Activated T-helper 2 cell treated with anti-CD3 and anti-CD28 coated beads, Interferon-gamma antibody, Interleukin-2, Interleukin-4, amounts not matched to agents 10 μg/mL and 5 μg/mL and 100 μg/mL, durations not matched to agents 14 hours and 24 hours and 36 hours (primary cell): ENCODE measurements around the gene SPATA18. TPM values are rescaled to one million over a fixed set of nuclear protein-coding genes. Genes with fewer than 3 reads are reported as not detected.

Source experiments
- DNase-seq: peaks from one replicate; pipeline ENCODE4 v3.0.0; 2021; ENCODE audit warnings: low spot score
- H3K27ac Mint-ChIP-seq: one replicate; pipeline ENCODE4 v1.8.0; 2021; ENCODE audit warnings: mixed read lengths
- H3K27me3 Mint-ChIP-seq: one replicate; pipeline ENCODE4 v1.8.0; 2021; ENCODE audit warnings: low read depth, mixed read lengths
- H3K36me3 Mint-ChIP-seq: one replicate; pipeline ENCODE4 v1.8.0; 2021; ENCODE audit warnings: low read depth, mixed read lengths
- H3K4me1 Mint-ChIP-seq: one replicate; pipeline ENCODE4 v1.8.0; 2021; ENCODE audit warnings: low read depth, mixed read lengths
- H3K4me3 Mint-ChIP-seq: one replicate; pipeline ENCODE4 v1.8.0; 2021; ENCODE audit warnings: low read depth, mild to moderate bottlenecking, moderate library complexity, mixed read lengths
- H3K9me3 Mint-ChIP-seq: one replicate; pipeline ENCODE4 v1.8.0; 2021; ENCODE audit warnings: mixed read lengths
- intact Hi-C: fragments of 100-400 bp; cut with micrococcal nuclease; formaldehyde crosslinking; loops from one replicate; pipeline ENCODE4 v1.15.1; 2023
- total RNA-seq: library from RNA; stranded (reverse); gene quantifications from 2 replicates; pipeline ENCODE4 v1.2.3, GENCODE V29; 2022

The SPATA18 gene
- total RNA-seq, 1 donor from 2014 or later = 0.16 TPM

DNA sequence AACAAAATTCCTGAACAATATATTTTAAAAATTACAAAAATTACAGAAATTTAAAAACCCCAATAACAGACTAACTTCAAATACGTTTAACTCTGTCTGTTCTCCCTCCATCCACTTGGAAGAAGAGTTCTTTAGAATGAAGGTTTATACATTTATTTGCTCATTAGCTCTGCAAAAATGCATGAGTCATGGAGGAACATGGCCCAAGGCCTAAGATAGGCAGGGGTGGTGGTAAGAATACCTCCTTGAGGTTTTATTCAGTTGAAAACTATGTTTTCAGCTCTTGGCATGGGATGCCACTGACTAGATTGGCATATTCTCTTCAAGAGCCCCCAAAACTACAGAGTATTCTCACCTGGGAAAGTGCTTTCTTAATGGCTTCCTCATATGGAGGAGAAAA, 22.1 kb upstream of the SPATA18 start:
- Mint-ChIP-seq H3K36me3 (peaks cover 24% of the 10 kb centered on the region), H3K4me1 (no peaks in the 10 kb centered on the region), H3K9me3 (no peaks in the 10 kb centered on the region), H3K27ac (no peak overlapping the region), H3K4me3 (no peak overlapping the region), H3K27me3 (no peaks in the 10 kb centered on the region)
- intact Hi-C loops = loop anchor here (5.0 kb wide), 1 partner anchor 132 kb away; no protein-coding TSS in a partner anchor
- DNase-seq = no peak

DNA sequence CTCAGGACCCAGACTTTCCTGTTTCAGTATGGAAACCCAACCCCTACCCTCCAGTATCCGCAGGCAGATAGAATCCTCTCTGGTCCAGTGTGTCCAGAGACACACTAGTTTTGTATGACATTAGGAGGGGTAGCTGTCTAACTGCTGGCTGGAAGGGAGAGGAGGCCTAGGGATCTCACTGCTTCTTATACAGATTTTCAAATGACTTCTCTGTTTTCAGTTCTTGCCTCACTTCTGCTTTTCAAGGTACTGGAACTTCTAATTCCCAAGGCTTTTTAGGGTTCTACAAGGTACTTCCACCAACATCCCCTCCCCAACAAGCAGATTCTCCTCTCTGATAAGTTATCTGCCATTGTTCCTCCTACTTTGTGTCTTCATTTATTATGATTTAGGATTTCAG, 19.1 kb upstream of the SPATA18 start:
- no peaks in the 10 kb centered on the region for H3K27me3 Mint-ChIP-seq
- H3K36me3 Mint-ChIP-seq = peaks cover 26% of the 10 kb centered on the region
- intact Hi-C loops = loop anchor here (10.0 kb wide), 1 partner anchor 683 kb away; no protein-coding TSS in a partner anchor
- DNase-seq = no peak
- no peaks in the 10 kb centered on the region for H3K9me3 Mint-ChIP-seq
- no peak overlapping the region for H3K4me3 Mint-ChIP-seq
- H3K27ac Mint-ChIP-seq = no peak overlapping the region
- H3K4me1 Mint-ChIP-seq = peaks cover 14% of the 10 kb centered on the region

DNA sequence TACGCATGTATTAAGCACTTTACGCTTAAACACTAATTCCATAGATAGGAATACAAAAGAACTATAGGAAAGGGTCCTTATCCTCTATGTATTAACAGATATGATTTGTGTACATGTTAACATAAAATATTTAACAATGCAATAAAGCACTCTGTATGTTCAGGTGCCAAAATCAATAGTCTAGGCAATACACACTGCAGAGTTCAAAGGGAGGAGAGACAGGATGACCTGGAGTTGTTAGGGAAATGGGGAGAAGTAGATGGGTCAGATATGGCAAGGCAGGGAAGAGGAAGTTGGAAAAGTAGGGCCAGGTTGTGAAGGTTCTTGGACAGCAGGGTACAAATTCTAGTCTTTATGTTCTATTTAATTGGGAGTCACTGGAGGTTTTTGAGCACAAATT, 15.9 kb upstream of the SPATA18 start:
- peaks cover 8% of the 10 kb centered on the region for H3K36me3 Mint-ChIP-seq
- intact Hi-C loops = loop anchor here (10.0 kb wide), 1 partner anchor 680 kb away; no protein-coding TSS in a partner anchor
- peaks cover 24% of the 10 kb centered on the region for H3K4me1 Mint-ChIP-seq
- peaks cover 10% of the 10 kb centered on the region for H3K27me3 Mint-ChIP-seq
- no peak overlapping the region for H3K4me3 Mint-ChIP-seq
- DNase-seq = no peak
- no peaks in the 10 kb centered on the region for H3K9me3 Mint-ChIP-seq
- no peak overlapping the region for H3K27ac Mint-ChIP-seq

DNA sequence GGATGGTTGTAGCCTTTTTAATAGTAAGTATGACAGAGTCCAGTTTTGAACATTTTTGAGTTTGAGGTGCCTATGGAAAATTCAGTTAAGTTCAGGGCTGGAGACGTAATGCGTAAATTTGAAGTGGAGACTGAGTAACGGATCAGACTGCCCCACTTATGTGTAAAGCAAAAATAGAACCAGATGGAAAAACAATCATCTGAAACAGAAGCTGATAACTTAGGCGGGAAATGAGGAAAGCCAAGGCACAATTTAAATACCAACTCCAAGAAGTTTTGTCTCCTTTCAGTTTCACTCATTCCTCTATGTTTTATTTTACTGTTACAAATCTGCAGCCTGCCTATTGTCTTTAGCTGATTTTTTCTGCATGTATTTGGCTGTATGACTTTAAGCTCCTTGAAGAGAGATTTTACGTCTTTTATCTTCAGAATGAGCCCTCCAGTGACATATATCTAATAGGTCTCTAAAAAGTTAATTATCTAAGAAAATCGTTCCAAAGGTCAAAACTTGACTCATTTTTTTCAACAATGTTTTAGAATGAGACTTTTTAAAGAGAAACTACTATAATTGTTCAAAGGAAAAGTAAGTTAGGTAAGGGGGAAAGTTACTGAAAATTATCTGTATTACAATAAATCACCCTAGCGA, 14.1 kb upstream of the SPATA18 start:
- DNase-seq = no peak
- H3K36me3 Mint-ChIP-seq = peaks cover 3% of the 10 kb centered on the region
- no peaks in the 10 kb centered on the region for H3K9me3 Mint-ChIP-seq
- H3K27ac Mint-ChIP-seq = peak overlapping the region; percentile 33
- peak overlapping the region; percentile 86 for H3K4me3 Mint-ChIP-seq
- peaks cover 24% of the 10 kb centered on the region for H3K4me1 Mint-ChIP-seq
- intact Hi-C loops = loop anchor here (10.0 kb wide), 1 partner anchor 678 kb away; no protein-coding TSS in a partner anchor
- peaks cover 24% of the 10 kb centered on the region for H3K27me3 Mint-ChIP-seq

DNA sequence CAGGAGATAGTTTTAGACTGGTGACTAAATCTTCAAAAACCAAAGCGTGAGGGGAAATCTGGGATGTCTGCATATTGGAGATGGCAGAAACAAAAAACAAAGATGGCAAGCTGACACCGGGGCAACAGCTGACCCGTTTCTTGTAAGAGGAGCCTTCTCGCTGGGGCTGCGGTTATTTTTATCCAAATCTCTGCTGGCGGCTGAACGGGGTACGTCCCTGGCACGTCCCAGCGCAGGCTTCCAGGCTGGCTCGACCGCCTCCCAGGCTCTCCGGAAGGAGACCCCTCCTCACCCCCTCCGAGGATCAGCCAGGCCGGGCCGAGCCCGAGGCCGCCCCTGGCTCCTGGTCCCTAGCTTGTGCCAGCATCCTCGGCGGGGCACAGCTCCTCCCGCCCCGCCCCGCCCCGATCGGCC, 13.4 kb upstream of the SPATA18 start:
- peaks cover 28% of the 10 kb centered on the region for H3K27me3 Mint-ChIP-seq
- peaks cover 3% of the 10 kb centered on the region for H3K36me3 Mint-ChIP-seq
- H3K27ac Mint-ChIP-seq = peak overlapping the region; percentile 33
- DNase-seq = no peak
- intact Hi-C loops = loop anchor here (1.0 to 10.0 kb wide), 2 partner anchors 194 to 677 kb away; partner anchors contain the start of gene DCUN1D4
- H3K9me3 Mint-ChIP-seq = no peaks in the 10 kb centered on the region
- peak overlapping the region; percentile 86 for H3K4me3 Mint-ChIP-seq
- H3K4me1 Mint-ChIP-seq = peaks cover 24% of the 10 kb centered on the region

DNA sequence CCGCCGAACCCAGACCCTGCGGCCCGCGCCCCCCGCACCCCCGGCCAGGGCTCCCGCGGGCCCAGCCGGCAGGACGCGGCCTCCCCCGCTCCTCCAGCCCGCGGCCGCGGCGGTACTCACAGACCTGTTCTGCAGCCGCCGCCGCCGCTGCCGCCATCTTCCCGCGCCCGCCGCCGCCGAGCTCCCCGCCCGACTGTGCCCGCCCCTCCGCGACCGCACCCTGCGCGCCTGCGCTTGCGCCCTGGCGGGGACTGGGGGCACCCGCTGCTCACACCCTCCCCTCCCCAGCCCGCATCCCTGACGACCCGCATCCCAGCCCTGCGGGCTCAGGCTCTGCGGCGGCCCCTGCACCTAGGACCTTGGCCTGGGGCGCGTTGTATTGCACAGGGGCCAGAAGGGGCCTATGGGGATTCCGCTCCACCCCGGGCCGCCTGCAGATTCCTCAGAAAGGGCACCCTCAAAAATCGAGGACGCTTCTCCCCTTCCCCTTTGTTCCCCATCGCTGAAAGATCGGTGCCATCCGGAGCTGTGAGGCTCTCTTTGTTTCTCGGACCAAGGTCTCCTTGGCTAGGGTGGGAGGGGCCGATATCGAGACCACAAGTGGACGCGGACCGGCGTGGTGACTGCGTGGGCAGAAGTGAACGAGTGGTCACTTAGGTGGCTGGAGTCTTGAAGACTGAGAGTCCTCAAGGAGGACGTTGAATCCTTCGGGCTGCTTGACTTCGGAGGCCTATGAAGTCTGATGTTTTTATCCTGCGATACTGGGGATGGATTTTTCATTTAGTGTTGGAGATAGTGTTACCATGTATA, 12.8 kb upstream of the SPATA18 start, which contains the start of gene SGCB:
Gene SGCB, minus strand, starts transcription at position 197 of the 810 bp plus-strand sequence. Its CDS starts 40 bp downstream, at position 157.
- peak within 1 kb of the TSS; percentile 86 for H3K4me3 Mint-ChIP-seq
- H3K9me3 Mint-ChIP-seq = no peaks in the 10 kb centered on the region
- H3K27ac Mint-ChIP-seq = peak within 1 kb of the TSS; percentile 33
- peak; percentile 66 for DNase-seq
- intact Hi-C loops = loop anchor here (1.0 to 10.0 kb wide), 2 partner anchors 195 to 676 kb away; partner anchors contain the start of gene DCUN1D4
- H3K27me3 Mint-ChIP-seq = peaks cover 33% of the 10 kb centered on the region
- peaks cover 24% of the 10 kb centered on the region for H3K4me1 Mint-ChIP-seq
- peaks cover 3% of the 10 kb centered on the region for H3K36me3 Mint-ChIP-seq

DNA sequence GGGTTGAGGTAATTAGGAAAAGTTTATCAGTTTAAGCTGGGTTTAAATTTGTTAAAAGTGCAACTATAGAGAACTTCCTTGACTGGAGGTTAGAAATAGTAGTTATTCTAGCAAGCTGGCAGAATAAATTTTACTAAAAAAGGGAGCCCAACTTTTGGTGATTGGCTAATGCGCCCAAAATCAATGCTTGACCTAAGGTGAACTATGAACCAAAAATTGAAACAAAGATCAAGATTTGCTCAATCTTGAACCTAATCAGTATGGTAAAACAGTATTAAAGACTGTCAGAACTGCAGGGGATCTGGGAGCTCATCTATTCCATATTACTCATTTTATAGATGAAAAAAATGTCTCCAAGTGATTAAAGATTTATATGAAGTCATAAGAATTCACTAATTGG, 6.1 kb upstream of the SPATA18 start:
- Mint-ChIP-seq H3K27me3 (peaks cover 49% of the 10 kb centered on the region), H3K27ac (no peak overlapping the region), H3K4me3 (no peak overlapping the region), H3K9me3 (no peaks in the 10 kb centered on the region), H3K36me3 (no peaks in the 10 kb centered on the region), H3K4me1 (no peaks in the 10 kb centered on the region)
- intact Hi-C loops = no loop called here
- DNase-seq = no peak

DNA sequence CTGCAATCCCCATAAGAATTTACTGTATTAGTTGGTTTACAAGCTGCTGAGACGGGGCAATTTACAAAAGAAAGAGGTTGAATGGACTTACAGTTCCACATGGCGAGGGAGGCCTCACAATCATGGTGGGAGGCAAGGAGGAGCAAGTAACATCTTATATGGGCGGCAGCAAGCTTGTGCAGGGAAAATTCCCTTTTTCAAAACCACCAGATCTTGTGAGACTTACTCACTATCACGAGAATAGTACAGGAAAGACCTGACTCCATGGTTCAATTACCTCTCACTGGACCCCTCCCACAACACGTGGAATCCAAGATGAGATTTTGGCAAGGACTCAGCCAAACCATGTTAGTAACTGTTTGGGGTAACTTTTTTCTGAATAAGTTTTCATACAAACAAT, 1.8 kb upstream of the SPATA18 start:
- Mint-ChIP-seq H3K4me1 (peaks cover 2% of the 10 kb centered on the region), H3K9me3 (no peaks in the 10 kb centered on the region), H3K27ac (no peak overlapping the region), H3K27me3 (peaks cover 56% of the 10 kb centered on the region), H3K4me3 (no peak overlapping the region), H3K36me3 (no peaks in the 10 kb centered on the region)
- intact Hi-C loops = no loop called here
- no peak for DNase-seq

DNA sequence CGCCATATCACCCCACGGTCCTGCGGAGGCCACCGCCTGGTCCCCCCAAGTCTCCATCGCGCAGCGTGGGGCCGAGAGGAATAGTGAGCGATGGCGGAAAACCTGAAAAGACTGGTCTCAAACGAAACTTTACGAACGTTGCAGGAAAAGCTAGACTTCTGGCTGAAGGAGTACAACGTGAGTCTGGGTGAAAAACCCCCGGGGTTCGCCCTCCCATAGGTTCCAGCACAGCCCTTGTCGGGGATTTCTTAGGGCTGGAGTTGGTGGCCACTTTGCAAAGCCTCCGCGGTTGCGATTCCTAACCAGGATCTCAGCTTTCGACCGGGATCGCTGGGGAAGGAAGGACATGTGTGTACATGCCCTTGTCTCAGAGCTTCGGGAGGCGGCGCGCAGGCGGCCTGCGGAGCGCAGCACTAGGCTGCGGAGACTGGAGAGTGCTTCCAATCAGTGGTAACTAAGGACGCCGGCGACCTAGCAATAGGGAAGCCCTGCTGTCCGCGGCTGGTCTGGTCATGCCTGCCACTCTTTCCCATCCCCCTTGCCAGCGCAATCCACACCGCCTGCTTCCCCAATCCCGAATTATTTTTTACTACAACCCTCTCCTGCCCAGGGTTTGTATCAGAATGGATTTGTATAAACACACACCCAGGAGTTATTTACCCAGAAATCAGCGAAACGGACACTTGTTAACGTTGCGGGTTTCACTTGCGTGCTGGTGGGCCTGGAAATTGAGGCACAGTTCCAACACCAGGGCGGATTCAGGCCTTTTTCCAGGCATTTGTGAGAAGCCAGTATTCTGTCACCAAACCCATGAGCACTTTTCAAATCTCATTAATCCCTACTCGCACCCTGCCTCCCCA, 741 bp downstream of the SPATA18 start:
- DNase-seq = no peak
- Mint-ChIP-seq H3K27ac (no peak overlapping the region), H3K27me3 (peaks cover 55% of the 10 kb centered on the region), H3K4me1 (peaks cover 2% of the 10 kb centered on the region), H3K36me3 (no peaks in the 10 kb centered on the region), H3K9me3 (no peaks in the 10 kb centered on the region), H3K4me3 (peak overlapping the region; percentile 57)
- intact Hi-C loops = no loop called here

DNA sequence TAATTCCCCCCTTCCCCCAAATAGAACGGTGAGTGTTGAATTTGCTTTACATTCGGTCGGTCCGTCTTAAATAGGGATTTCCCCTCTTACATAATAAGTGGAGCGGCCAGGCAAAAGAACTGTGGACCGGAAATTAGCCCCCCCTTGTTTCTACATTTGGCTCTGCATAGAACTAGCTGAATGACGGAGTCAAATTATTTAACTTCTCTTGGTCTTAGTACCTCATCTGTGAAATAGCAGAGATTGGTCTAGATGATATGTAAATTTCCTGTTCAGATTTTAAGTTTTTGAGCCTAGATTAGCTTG, 1.3 kb downstream of the SPATA18 start:
- Mint-ChIP-seq H3K27ac (no peak overlapping the region), H3K4me1 (peaks cover 2% of the 10 kb centered on the region), H3K27me3 (peaks cover 54% of the 10 kb centered on the region), H3K9me3 (no peaks in the 10 kb centered on the region), H3K4me3 (no peak overlapping the region), H3K36me3 (no peaks in the 10 kb centered on the region)
- intact Hi-C loops = no loop called here
- DNase-seq = no peak

DNA sequence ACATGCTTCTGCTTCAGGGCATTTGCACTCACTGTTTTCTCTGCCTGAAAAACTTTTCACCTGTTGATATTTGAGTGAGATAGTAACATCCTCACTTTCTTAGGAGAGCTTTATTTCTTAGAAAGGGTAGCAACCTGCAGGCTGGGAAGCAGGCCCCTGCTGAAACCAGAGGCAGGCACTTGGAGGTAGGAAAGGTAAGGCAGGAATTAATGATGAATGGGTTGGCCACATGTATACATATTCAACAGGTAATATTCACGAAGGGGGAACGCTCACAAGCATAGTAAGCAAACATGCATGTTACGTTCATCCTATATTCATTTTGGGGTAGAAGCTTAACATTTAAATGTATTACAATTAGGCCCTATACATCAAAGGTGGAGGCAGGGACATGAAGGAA, 3.1 kb downstream of the SPATA18 start:
- intact Hi-C loops = no loop called here
- H3K4me3 Mint-ChIP-seq = no peak overlapping the region
- H3K27ac Mint-ChIP-seq = no peak overlapping the region
- no peaks in the 10 kb centered on the region for H3K9me3 Mint-ChIP-seq
- H3K27me3 Mint-ChIP-seq = peaks cover 45% of the 10 kb centered on the region
- DNase-seq = no peak
- no peaks in the 10 kb centered on the region for H3K36me3 Mint-ChIP-seq
- H3K4me1 Mint-ChIP-seq = peaks cover 2% of the 10 kb centered on the region

DNA sequence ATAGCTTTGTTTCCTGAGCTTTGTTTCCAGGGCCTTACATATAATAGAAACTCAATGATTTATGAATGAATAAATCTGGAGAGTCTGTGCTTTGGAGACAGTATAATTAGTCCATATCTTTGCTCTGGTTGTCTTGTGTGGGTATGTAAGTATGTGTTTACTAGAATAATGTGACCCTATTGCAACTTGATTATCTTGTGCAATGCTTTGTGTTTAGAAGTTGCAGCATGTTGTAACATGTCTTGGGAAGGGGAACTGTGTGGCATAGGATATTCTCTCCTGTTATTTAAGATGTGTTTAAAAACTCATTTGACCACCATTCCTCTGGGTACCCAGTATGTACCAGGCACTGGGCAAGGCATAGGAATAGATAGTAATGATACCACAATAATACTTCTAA, 6.1 kb downstream of the SPATA18 start:
- Mint-ChIP-seq H3K27me3 (peaks cover 33% of the 10 kb centered on the region), H3K27ac (no peak overlapping the region), H3K36me3 (no peaks in the 10 kb centered on the region), H3K4me3 (no peak overlapping the region), H3K9me3 (no peaks in the 10 kb centered on the region), H3K4me1 (no peaks in the 10 kb centered on the region)
- intact Hi-C loops = no loop called here
- no peak for DNase-seq
